ENCODE results near the gene GDF15.

DNA sequence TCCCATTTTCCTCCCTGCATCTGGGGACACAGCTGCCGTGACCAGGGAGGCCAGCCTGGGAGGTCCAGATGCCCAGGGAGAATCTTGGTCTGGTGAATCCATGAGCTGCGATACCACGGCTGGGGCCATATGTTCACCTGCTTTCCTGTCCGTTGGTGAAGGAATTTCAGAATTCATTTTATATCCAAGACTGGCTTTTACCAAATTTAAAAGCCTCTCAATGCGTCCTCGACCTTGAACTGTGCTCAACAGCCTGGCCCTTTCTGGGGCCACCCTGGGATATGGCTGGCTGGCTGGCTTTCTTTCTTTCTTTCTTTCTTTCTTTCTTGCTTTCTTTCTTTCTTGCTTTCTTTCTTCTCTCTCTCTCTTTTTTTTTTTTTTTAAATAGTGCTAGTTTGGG lies 22.2 kb upstream of the GDF15 start:
- no peak for TF ChIP-seq CTCF (IDR thresholded peaks at IDR 0.05)
- TF ChIP-seq POLR2A (IDR thresholded peaks at IDR 0.05), result no peak
